ENCODE results near the gene ZNF521. TPM values are rescaled to one million over a fixed set of nuclear protein-coding genes. Genes with fewer than 3 reads are reported as not detected.

ZNF521 gene
- polyA plus RNA-seq, 3 donors = 0.07 to 0.20 TPM; not detected in 1

GRCh38 chr18:25370391-25370790 lies 18.4 kb upstream of the ZNF521 start:
- no peak overlapping the region for H3K27ac ChIP-seq (ENCODE audit: low read depth in 1 of 2, low read length in 2 of 2)

GRCh38 chr18:25365242-25365641 lies 13.3 kb upstream of the ZNF521 start:
- Mint-ChIP-seq H3K4me3 (no peak overlapping the region), H3K4me1 (peaks cover 8% of the 10 kb centered on the region), H3K27me3 (ENCODE audit: low read depth in 3 of 3) (peaks cover 1 to 5% (median 4%) of the 10 kb centered on the region in 3 donors), H3K36me3 (no peaks in the 10 kb centered on the region), H3K27ac (no peak overlapping the region), H3K9me3 (peaks cover 0 to 7% (median 2%) of the 10 kb centered on the region in 7 donors)
- no peaks in the 10 kb centered on the region for H3K79me2 ChIP-seq (ENCODE audit: insufficient read depth, low read length)
- intact Hi-C loops (cut with micrococcal nuclease) = no loop called here
- no peak overlapping the region for H3K4me2 ChIP-seq (replicated peaks; ENCODE audit: extremely low read depth, low read length, poor library complexity, severe bottlenecking)
- no peak overlapping the region for H3K27ac ChIP-seq (ENCODE audit: low read depth in 1 of 2, low read length in 2 of 2)
- no peak for DNase-seq
- peaks cover 0 to 10% of the 10 kb centered on the region in 2 donors for H3K4me1 ChIP-seq (ENCODE audit: control insufficient read depth in 1 of 2, insufficient read depth in 2 of 2, low read length in 2 of 2)
- TF ChIP-seq CTCF (IDR thresholded peaks at IDR 0.05) = no peak
- H3K9ac ChIP-seq (ENCODE audit: insufficient read depth, low read length, poor library complexity, severe bottlenecking) = no peak overlapping the region
- no peak overlapping the region for H2AFZ ChIP-seq (ENCODE audit: insufficient read depth, low read depth, low read length, poor library complexity, severe bottlenecking)
- no peaks in the 10 kb centered on the region for H3K27me3 ChIP-seq (ENCODE audit: control insufficient read depth in 2 of 2, insufficient read depth in 2 of 2, low read length in 2 of 2)
- WGBS (ENCODE audit: insufficient coverage) = 90% methylated on average over 2 of the region's 3 CpGs
- H3K9me3 ChIP-seq (replicated peaks in 1 of 2; ENCODE audit: control insufficient read depth in 1 of 2, insufficient read depth in 1 of 2, low read length in 2 of 2) = no peaks in the 10 kb centered on the region
- no peak overlapping the region for H3K4me3 ChIP-seq (replicated peaks in 1 of 3; ENCODE audit: low read depth in 2 of 3, low read length in 3 of 3)
- H4K20me1 ChIP-seq (ENCODE audit: insufficient read depth, low read length) = no peaks in the 10 kb centered on the region
- no peaks in the 10 kb centered on the region for H3K36me3 ChIP-seq (replicated peaks in 1 of 2; ENCODE audit: control insufficient read depth in 1 of 2, insufficient read depth in 2 of 2, low read length in 2 of 2)

More at GRCh38 chr18:25370391-25370790, 18.4 kb upstream of the ZNF521 start:
- DNase-seq = no peak
- WGBS (ENCODE audit: insufficient coverage) = 90% methylated on average over 2 of the region's 5 CpGs
- H3K36me3 ChIP-seq (replicated peaks in 1 of 2; ENCODE audit: control insufficient read depth in 1 of 2, insufficient read depth in 2 of 2, low read length in 2 of 2) = no peaks in the 10 kb centered on the region
- H3K27me3 Mint-ChIP-seq (ENCODE audit: low read depth in 3 of 3) = peaks cover 0 to 3% (median 2%) of the 10 kb centered on the region in 3 donors
- H3K27ac Mint-ChIP-seq = no peak overlapping the region
- H3K9me3 ChIP-seq (replicated peaks in 1 of 2; ENCODE audit: control insufficient read depth in 1 of 2, insufficient read depth in 1 of 2, low read length in 2 of 2) = no peaks in the 10 kb centered on the region
- no peak overlapping the region for H3K4me3 ChIP-seq (replicated peaks in 1 of 3; ENCODE audit: low read depth in 2 of 3, low read length in 3 of 3)
- H3K79me2 ChIP-seq (ENCODE audit: insufficient read depth, low read length) = no peaks in the 10 kb centered on the region
- no peak overlapping the region for H2AFZ ChIP-seq (ENCODE audit: insufficient read depth, low read depth, low read length, poor library complexity, severe bottlenecking)
- intact Hi-C loops (cut with micrococcal nuclease) = no loop called here
- no peak overlapping the region for H3K4me3 Mint-ChIP-seq
- H3K4me1 Mint-ChIP-seq = no peaks in the 10 kb centered on the region
- no peaks in the 10 kb centered on the region for H3K4me1 ChIP-seq (ENCODE audit: control insufficient read depth in 1 of 2, insufficient read depth in 2 of 2, low read length in 2 of 2)
- H4K20me1 ChIP-seq (ENCODE audit: insufficient read depth, low read length) = no peaks in the 10 kb centered on the region
- peaks cover 0 to 2% (median 0%) of the 10 kb centered on the region in 7 donors for H3K9me3 Mint-ChIP-seq
- H3K27me3 ChIP-seq (ENCODE audit: control insufficient read depth in 2 of 2, insufficient read depth in 2 of 2, low read length in 2 of 2) = no peaks in the 10 kb centered on the region
- no peak overlapping the region for H3K4me2 ChIP-seq (replicated peaks; ENCODE audit: extremely low read depth, low read length, poor library complexity, severe bottlenecking)
- no peak overlapping the region for H3K9ac ChIP-seq (ENCODE audit: insufficient read depth, low read length, poor library complexity, severe bottlenecking)
- no peaks in the 10 kb centered on the region for H3K36me3 Mint-ChIP-seq
- TF ChIP-seq CTCF (IDR thresholded peaks at IDR 0.05) = no peak

Measured in CD14-positive monocyte (primary cell).